ENCODE measurements around the gene CDKN3.
"Not testable (repeated sequence)": the region's sequence is repeated elsewhere in the genome, so short reads cannot be mapped to it uniquely, and the experiment has no call there.

CDKN3 gene

GRCh38 chr14:54447231-54447692, 50.5 kb downstream of the CDKN3 start:
- Mint-ChIP-seq H3K27me3 (ENCODE audit: low read depth) (peaks cover 9% of the 10 kb centered on the region), H3K27ac (no peak overlapping the region), H3K4me3 (no peak overlapping the region), H3K4me1 (ENCODE audit: low read depth) (no peaks in the 10 kb centered on the region), H3K9me3 (no peaks in the 10 kb centered on the region), H3K36me3 (ENCODE audit: low read depth) (no peaks in the 10 kb centered on the region)

- Mint-ChIP-seq H3K4me1 (ENCODE audit: low read depth) (no peaks in the 10 kb centered on the region), H3K9me3 (no peaks in the 10 kb centered on the region), H3K4me3 (no peak overlapping the region), H3K27me3 (ENCODE audit: low read depth) (peaks cover 9% of the 10 kb centered on the region), H3K27ac (no peak overlapping the region), H3K36me3 (ENCODE audit: low read depth) (no peaks in the 10 kb centered on the region)
Measured at GRCh38 chr14:54450535-54450934, 53.7 kb downstream of the CDKN3 start.

GRCh38 chr14:54451121-54451601, 54.4 kb downstream of the CDKN3 start:
- no peaks in the 10 kb centered on the region for H3K36me3 Mint-ChIP-seq (ENCODE audit: low read depth)
- H3K27me3 Mint-ChIP-seq (ENCODE audit: low read depth), result peaks cover 9% of the 10 kb centered on the region
- H3K27ac Mint-ChIP-seq, result no peak overlapping the region
- no peaks in the 10 kb centered on the region for H3K9me3 Mint-ChIP-seq
- no peak overlapping the region for H3K4me3 Mint-ChIP-seq
- no peaks in the 10 kb centered on the region for H3K4me1 Mint-ChIP-seq (ENCODE audit: low read depth)

- Mint-ChIP-seq H3K27ac (no peak overlapping the region), H3K36me3 (ENCODE audit: low read depth) (no peaks in the 10 kb centered on the region), H3K4me3 (no peak overlapping the region), H3K9me3 (no peaks in the 10 kb centered on the region), H3K27me3 (ENCODE audit: low read depth) (peaks cover 5% of the 10 kb centered on the region), H3K4me1 (ENCODE audit: low read depth) (no peaks in the 10 kb centered on the region)
Measured at GRCh38 chr14:54451961-54452360, 55.2 kb downstream of the CDKN3 start.

- H3K9me3 Mint-ChIP-seq, result peaks cover 1% of the 10 kb centered on the region
- no peak overlapping the region for H3K27ac Mint-ChIP-seq
- no peaks in the 10 kb centered on the region for H3K4me1 Mint-ChIP-seq (ENCODE audit: low read depth)
- H3K4me3 Mint-ChIP-seq, result no peak overlapping the region
- H3K36me3 Mint-ChIP-seq (ENCODE audit: low read depth), result no peaks in the 10 kb centered on the region
- H3K27me3 Mint-ChIP-seq (ENCODE audit: low read depth), result peaks cover 5% of the 10 kb centered on the region
Measured at GRCh38 chr14:54453252-54453651, 56.4 kb downstream of the CDKN3 start.

- not testable (repeated sequence) for H3K36me3 Mint-ChIP-seq (ENCODE audit: low read depth); H3K27ac Mint-ChIP-seq; H3K4me3 Mint-ChIP-seq; H3K27me3 Mint-ChIP-seq (ENCODE audit: low read depth); H3K4me1 Mint-ChIP-seq (ENCODE audit: low read depth); H3K9me3 Mint-ChIP-seq
Measured at GRCh38 chr14:54453990-54454389, 57.2 kb downstream of the CDKN3 start.

GRCh38 chr14:54455363-54455762, 58.6 kb downstream of the CDKN3 start:
- no peaks in the 10 kb centered on the region for H3K4me1 Mint-ChIP-seq (ENCODE audit: low read depth)
- H3K9me3 Mint-ChIP-seq, result peaks cover 20% of the 10 kb centered on the region
- no peak overlapping the region for H3K27ac Mint-ChIP-seq
- H3K27me3 Mint-ChIP-seq (ENCODE audit: low read depth), result no peaks in the 10 kb centered on the region
- no peak overlapping the region for H3K4me3 Mint-ChIP-seq
- peaks cover 7% of the 10 kb centered on the region for H3K36me3 Mint-ChIP-seq (ENCODE audit: low read depth)

- H3K9me3 Mint-ChIP-seq, result peaks cover 20% of the 10 kb centered on the region
- not testable (repeated sequence) for H3K27ac Mint-ChIP-seq; H3K4me3 Mint-ChIP-seq; H3K36me3 Mint-ChIP-seq (ENCODE audit: low read depth); H3K4me1 Mint-ChIP-seq (ENCODE audit: low read depth); H3K27me3 Mint-ChIP-seq (ENCODE audit: low read depth)
Measured at GRCh38 chr14:54456820-54457608, 60.2 kb downstream of the CDKN3 start.

GRCh38 chr14:54457609-54457996, 60.8 kb downstream of the CDKN3 start:
- Mint-ChIP-seq H3K4me3 (no peak overlapping the region), H3K9me3 (peaks cover 20% of the 10 kb centered on the region), H3K4me1 (ENCODE audit: low read depth) (no peaks in the 10 kb centered on the region), H3K27ac (no peak overlapping the region), H3K27me3 (ENCODE audit: low read depth) (no peaks in the 10 kb centered on the region), H3K36me3 (ENCODE audit: low read depth) (peaks cover 7% of the 10 kb centered on the region)

GRCh38 chr14:54458536-54458935, 61.7 kb downstream of the CDKN3 start:
- not testable (repeated sequence) for H3K27ac Mint-ChIP-seq; H3K27me3 Mint-ChIP-seq (ENCODE audit: low read depth); H3K4me3 Mint-ChIP-seq; H3K4me1 Mint-ChIP-seq (ENCODE audit: low read depth); H3K36me3 Mint-ChIP-seq (ENCODE audit: low read depth)
- peaks cover 20% of the 10 kb centered on the region for H3K9me3 Mint-ChIP-seq

GRCh38 chr14:54459106-54459505, 62.3 kb downstream of the CDKN3 start:
- Mint-ChIP-seq H3K27ac (no peak overlapping the region), H3K9me3 (peaks cover 20% of the 10 kb centered on the region), H3K27me3 (ENCODE audit: low read depth) (peaks cover 3% of the 10 kb centered on the region), H3K4me1 (ENCODE audit: low read depth) (no peaks in the 10 kb centered on the region), H3K4me3 (no peak overlapping the region), H3K36me3 (ENCODE audit: low read depth) (peaks cover 7% of the 10 kb centered on the region)

GRCh38 chr14:54462048-54462447, 65.2 kb downstream of the CDKN3 start:
- peaks cover 25% of the 10 kb centered on the region for H3K9me3 Mint-ChIP-seq
- no peaks in the 10 kb centered on the region for H3K4me1 Mint-ChIP-seq (ENCODE audit: low read depth)
- H3K36me3 Mint-ChIP-seq (ENCODE audit: low read depth), result peaks cover 8% of the 10 kb centered on the region
- no peak overlapping the region for H3K4me3 Mint-ChIP-seq
- H3K27me3 Mint-ChIP-seq (ENCODE audit: low read depth), result peaks cover 3% of the 10 kb centered on the region
- H3K27ac Mint-ChIP-seq, result no peak overlapping the region

- peaks cover 12% of the 10 kb centered on the region for H3K9me3 Mint-ChIP-seq
- H3K36me3 Mint-ChIP-seq (ENCODE audit: low read depth), result peaks cover 9% of the 10 kb centered on the region
- no peaks in the 10 kb centered on the region for H3K4me1 Mint-ChIP-seq (ENCODE audit: low read depth)
- H3K4me3 Mint-ChIP-seq, result no peak overlapping the region
- H3K27me3 Mint-ChIP-seq (ENCODE audit: low read depth), result peaks cover 3% of the 10 kb centered on the region
- no peak overlapping the region for H3K27ac Mint-ChIP-seq
Measured at GRCh38 chr14:54465654-54466053, 68.8 kb downstream of the CDKN3 start.

- Mint-ChIP-seq H3K9me3 (peaks cover 12% of the 10 kb centered on the region), H3K4me3 (no peak overlapping the region)
Measured at GRCh38 chr14:54467280-54467679, 70.5 kb downstream of the CDKN3 start.

More at GRCh38 chr14:54467280-54467679, 70.5 kb downstream of the CDKN3 start:
- no peaks in the 10 kb centered on the region for H3K4me1 Mint-ChIP-seq (ENCODE audit: low read depth)
- no peak overlapping the region for H3K27ac Mint-ChIP-seq
- H3K27me3 Mint-ChIP-seq (ENCODE audit: low read depth), result peaks cover 3% of the 10 kb centered on the region
- peaks cover 9% of the 10 kb centered on the region for H3K36me3 Mint-ChIP-seq (ENCODE audit: low read depth)
